Dermis microvascular lymphatic vessel endothelial cell (primary cell): Measurements from ENCODE around the gene SPDYE5. TPM values are rescaled to one million over a fixed set of nuclear protein-coding genes. Genes with fewer than 3 reads are reported as not detected.
"Not testable (repeated sequence)": the region's sequence is repeated elsewhere in the genome, so short reads cannot be mapped to it uniquely, and the experiment has no call there.

Source experiments
- DNase-seq, 2 donors: peaks; one replicate each; pipeline versions ENCODE4 v3.0.0 to v3.0.0-alpha.2; 2010; ENCODE audit warnings: low read depth in 2 of 2
- total RNA-seq: library from RNA; depleted of rRNA; stranded (reverse); fragments of >200 nt; gene quantifications from 2 replicates; pipeline ENCODE4 v1.2.1, GENCODE V29; 2014

The SPDYE5 gene, protein sequence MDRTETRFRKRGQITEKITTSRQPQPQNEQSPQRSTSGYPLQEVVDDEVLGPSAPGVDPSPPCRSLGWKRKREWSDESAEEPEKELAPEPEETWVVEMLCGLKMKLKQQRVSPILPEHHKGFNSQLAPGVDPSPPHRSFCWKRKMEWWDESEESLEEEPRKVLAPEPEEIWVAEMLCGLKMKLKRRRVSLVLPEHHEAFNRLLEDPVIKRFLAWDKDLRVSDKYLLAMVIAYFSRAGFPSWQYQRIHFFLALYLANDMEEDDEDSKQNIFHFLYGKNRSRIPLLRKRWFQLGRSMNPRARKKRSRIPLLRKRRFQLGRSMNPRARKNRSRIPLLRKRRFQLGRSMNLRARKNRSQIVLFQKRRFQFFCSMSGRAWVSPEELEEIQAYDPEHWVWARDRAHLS
- total RNA-seq = under 0.01 TPM in 1 of 2 replicates, not detected in the other

- not testable (repeated sequence) for DNase-seq
Measured at GRCh38 chr7:75492020-75492419, at the start of gene SPDYE5. Gene SPDYE5, plus strand, starts transcription at chr7:75492320. Its CDS starts 1,728 bp downstream, at chr7:75494048.

GRCh38 chr7:75442465-75443111 lies 49.5 kb upstream of the SPDYE5 start:
- DNase-seq = peak; percentile 3 to 39

DNA sequence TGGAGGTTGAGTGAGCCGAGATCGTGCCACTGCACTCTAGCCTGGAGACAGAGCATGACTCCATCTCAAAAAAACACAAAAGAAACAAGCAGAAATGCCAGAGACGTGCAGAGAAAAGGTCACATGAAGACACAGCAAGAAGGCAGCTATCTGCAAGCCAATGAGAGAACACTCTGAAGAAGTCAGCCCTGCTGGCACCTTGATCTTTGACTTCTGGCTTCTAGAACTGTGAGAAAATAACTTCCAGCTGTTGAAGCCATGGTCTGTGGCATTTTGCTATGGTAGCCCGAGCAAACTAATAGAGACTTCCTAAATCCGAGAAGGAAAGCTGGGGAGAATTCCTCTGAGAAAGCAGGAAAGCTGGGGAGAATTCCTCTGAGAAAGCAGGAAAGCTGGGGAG lies 42.2 kb upstream of the SPDYE5 start:
- not testable (repeated sequence) for DNase-seq

DNA sequence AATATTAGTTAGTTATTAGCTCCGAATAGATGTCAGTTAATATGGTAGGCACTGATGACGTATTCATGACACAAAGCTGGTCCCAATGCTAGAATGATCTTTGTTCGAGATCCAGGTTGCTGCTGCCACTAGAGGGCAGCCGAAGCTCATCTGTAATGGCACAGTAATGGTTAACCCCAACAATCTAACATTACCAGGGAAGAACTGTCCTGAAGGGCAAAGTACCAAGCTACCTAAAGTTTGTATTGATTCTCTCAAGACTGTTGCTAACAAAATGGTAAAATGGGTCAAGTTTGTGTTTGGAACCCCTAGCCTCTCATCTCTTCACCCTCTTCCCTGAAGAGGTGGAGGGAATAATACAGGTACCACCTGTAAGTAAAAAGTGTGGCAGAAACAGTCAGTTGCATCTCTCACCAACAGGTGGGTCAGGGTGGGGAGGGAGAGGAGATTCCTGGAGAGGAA lies 39.6 kb upstream of the SPDYE5 start:
- not testable (repeated sequence) for DNase-seq

DNA sequence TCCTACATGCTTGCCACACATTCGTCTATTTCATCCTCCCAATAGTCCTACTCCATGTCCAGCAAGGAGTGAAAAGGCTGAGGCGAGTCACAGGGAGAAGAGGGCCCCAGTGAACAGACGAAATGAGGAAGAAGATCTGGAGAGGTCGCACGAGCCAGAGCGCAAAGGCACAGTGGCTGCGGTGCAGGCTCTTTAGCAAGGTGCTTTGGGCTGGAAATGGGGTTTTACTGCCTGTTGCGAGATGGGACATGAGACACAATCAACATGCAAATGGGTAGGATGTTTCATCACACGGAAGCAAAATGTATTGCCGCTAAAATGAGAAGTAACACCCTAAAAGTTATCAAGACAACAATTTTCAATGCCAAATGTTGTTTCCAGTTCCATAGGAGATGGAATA lies 35.7 kb upstream of the SPDYE5 start:
- not testable (repeated sequence) for DNase-seq

DNA sequence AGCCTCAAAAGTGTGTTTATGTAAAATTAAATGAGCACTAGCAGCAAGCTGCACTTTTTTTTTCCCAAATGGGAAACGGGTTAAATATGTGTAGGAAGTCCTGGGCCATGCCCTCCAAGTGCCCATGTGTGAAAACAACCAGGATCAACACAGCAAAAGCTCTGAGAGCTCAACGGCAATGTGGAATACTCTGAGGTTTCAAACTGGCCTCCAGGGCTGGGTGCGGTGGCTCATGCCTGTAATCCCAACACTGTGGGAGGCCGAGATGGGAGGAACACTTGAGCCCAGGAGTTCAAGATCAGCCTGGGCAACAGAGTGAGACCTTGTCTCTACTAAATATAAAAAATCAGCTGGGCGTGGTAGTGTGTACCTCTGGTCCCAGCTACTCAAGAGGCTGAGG lies 34.1 kb upstream of the SPDYE5 start:
- not testable (repeated sequence) for DNase-seq

- not testable (repeated sequence) for DNase-seq
Measured at GRCh38 chr7:75460541-75460940, 31.6 kb upstream of the SPDYE5 start.

DNA sequence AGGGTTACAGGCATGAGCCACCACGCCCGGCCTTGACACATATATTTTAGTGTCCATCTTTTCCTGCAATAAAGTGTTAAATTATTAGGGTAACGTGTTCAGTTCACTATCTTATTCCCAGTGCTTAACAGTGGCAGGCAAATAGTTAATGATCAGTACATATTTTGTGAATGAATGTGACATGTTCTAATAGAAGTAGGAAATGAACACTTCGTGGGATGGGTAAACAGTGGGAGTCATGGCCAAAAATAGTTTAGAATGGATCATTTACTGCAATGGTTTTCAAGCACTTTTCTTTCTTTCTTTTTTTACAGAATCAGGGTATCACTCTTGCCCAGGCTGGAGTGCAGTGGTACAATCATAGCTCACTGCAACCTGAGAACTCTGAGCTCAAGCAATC lies 22.0 kb upstream of the SPDYE5 start:
- DNase-seq = not testable (repeated sequence)

DNA sequence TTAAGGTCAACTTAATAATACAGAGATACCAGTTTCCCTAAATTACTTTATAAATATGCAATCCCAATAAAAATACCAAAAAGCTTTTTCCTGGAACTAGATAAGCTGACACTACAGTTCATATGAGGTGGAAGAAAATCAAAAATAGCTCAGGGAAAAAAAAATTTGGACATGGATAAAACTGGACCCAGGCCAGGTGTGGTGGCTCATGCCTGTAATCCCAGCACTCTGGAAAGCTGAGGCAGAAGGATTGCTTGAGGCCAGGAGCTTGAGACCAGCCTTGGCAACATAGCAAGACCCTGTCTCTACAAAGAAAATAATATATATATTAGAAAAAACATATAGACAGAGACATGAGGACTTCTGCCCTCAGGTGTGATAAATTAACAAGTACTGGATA lies 14.7 kb upstream of the SPDYE5 start:
- DNase-seq = not testable (repeated sequence)

DNA sequence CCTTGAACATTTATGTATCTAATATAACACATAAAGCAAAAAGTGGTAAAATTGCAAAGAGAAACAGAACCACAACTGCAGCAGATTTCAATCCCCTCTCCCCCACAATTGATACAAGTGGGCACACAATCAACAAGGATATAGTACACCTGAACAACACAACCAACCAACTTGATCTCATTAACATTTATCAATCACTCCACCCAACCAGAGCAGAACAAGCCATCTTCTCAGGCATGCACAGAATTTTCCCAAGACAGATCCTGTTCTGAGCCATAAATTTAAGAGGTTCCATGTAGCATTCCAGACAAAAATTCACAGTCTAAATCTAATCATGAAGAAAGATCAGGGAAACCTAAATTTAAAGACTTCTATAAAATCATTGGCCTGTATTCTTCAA lies 11.8 kb upstream of the SPDYE5 start:
- DNase-seq = not testable (repeated sequence)

- DNase-seq = peak in 1 of 2 donors; percentile 3
Measured at GRCh38 chr7:75485355-75485978, 6.7 kb upstream of the SPDYE5 start.

DNA sequence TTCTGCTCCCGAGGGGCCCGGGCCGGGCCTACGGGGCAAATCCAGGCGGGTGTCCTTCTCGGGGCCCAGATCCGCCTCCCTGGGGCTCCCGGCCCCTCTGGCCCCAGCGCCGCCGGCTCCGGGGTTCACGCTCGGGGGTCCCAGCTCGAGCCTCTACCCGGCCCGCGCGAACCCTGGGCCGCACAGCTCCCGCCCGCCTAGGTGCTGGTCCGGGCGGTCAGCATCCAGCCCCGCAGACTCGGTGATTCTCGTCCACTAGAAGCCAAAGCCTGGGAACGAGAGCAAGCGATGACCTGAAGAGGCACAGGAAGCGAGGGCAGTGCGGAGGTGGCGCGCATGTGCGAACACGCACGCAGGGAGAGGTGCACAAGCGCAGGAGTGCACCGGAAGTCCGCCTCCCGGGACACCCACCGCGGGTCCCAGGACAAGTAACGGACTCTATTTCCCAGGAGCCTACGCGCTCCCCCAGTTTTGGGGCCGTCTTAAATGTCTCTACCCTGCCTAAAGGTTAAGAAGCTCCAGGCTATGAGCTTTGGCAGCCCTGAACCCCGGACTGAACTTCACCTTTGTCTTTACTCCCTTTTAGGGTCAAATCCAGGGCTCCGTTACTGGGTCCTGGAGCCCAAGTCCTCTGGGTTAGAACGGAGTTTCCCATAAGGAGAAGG lies 6.0 kb upstream of the SPDYE5 start, which contains the start of gene POM121C:
Gene POM121C (minus strand): TSS at position 321 of the 665 bp plus-strand sequence. CDS start 44,803 bp downstream, outside the sequence.
- DNase-seq = peak; percentile 73 to 78

GRCh38 chr7:75509033-75509432 lies 16.9 kb downstream of the SPDYE5 start:
- not testable (repeated sequence) for DNase-seq

- DNase-seq = not testable (repeated sequence)
Measured at GRCh38 chr7:75518842-75519241, 26.7 kb downstream of the SPDYE5 start.

DNA sequence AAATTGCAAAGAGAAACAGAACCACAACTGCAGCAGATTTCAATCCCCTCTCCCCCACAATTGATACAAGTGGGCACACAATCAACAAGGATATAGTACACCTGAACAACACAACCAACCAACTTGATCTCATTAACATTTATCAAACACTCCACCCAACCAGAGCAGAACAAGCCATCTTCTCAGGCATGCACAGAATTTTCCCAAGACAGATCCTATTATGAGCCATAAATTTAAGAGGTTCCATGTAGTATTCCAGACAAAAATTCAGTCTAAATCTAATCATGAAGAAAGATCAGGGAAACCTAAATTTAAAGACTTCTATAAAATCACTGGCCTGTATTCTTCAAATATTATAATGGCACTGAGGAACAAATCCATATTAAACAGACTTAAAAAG lies 29.6 kb downstream of the SPDYE5 start:
- not testable (repeated sequence) for DNase-seq

GRCh38 chr7:75527224-75527722 lies 35.2 kb downstream of the SPDYE5 start:
- DNase-seq = peak in 1 of 2 donors; percentile 8

- no peak for DNase-seq
Measured at GRCh38 chr7:75531359-75531821, 39.3 kb downstream of the SPDYE5 start.

GRCh38 chr7:75532639-75533038 lies 40.5 kb downstream of the SPDYE5 start:
- no peak for DNase-seq

DNA sequence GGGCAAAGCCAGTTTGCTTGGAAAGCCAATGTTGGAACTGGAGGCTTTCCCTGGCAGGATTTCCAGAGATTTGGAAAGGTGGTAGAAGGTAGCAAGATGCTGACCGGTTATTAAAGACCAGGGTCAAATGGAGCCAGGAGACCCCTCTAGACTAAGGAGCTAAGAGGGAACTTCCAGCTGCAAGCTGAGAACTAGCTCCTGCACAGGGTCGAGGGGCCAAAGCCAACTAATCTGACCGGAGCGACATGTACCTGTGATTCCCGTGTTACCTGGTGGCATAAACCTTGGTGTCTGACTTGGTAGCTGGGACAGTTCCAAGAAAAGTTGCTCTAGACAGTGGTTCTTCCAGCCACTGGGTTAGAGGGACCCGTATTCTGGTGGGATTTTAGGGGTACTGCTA lies 41.8 kb downstream of the SPDYE5 start:
- DNase-seq = no peak

DNA sequence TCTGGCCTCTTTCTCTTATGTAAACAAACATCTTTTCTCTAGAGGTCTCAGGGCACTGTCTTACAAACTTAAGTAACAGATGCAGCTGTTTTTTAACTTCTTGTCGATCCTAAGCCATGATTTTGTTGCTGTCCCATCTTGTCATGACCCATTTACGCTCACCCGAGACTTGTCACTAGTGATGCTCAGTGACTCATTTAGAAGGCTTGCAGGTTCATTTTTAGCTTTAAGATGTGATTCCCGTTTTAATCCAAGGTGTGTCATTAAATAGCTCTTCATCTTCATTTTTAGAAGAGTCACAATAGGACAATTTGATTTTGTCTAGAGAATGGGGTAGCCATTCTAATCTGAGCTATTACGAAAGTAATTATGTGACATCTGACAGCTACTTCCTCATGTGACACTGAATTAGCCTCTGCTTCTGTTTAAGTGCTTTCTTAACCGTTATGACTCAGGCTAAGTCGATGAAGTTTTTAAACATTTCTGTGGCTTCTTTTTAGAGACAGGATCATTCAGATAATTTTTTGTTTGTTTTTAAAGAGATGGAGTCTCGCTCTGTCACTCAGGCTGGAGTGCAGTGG lies 42.7 kb downstream of the SPDYE5 start:
- no peak for DNase-seq

DNA sequence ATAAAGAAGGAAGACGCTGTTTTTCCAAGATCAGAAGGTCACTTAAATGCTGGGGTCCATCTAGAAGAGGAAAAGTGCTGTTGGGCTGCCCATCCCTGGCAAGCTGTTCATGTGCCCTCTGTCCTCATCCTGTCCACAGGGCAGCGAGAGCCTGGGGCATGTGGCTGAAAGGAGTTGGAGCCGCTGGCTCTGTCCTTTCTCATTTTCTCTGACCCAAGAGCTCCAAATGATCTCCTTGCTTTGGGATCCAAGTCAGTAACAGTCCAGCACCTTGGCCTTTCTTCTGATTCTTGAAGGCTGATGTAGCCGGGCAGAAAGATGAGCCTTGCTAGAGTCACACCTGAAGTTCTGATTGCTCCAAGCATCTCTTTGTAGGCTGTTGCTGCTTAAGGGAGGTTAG lies 44.4 kb downstream of the SPDYE5 start:
- no peak for DNase-seq
